Measurements from ENCODE around the gene SENP8.

The SENP8 gene

GRCh38 chr15:72153269-72154000 is 35.2 kb downstream of the SENP8 start:
- no peaks in the 10 kb centered on the region for H4K20me1 ChIP-seq (ENCODE audit: insufficient read depth, low read length, poor library complexity, severe bottlenecking)
- no peaks in the 10 kb centered on the region for H3F3A ChIP-seq (ENCODE audit: low read depth)
- H3K4me2 ChIP-seq (ENCODE audit: low read depth, low read length, poor library complexity, severe bottlenecking), result no peak overlapping the region
- H3K9me3 ChIP-seq (ENCODE audit: insufficient read depth, low read depth, low read length), result no peaks in the 10 kb centered on the region
- no peak overlapping the region for H3K9ac ChIP-seq (ENCODE audit: low read depth, low read length, poor library complexity, severe bottlenecking)
- H3K9me2 ChIP-seq (replicated peaks; ENCODE audit: low read depth, low read length), result no peaks in the 10 kb centered on the region
- H2AFZ ChIP-seq (ENCODE audit: low read length), result no peak overlapping the region
- H3K4me3 ChIP-seq (ENCODE audit: low read length, poor library complexity, severe bottlenecking), result no peak overlapping the region
- TF ChIP-seq CTCF (conservative IDR thresholded peaks at IDR 0.05; ENCODE audit: low read length) (no peak), EZH2phosphoT487 (IDR thresholded peaks at IDR 0.05; ENCODE audit: borderline replicate concordance) (no peak)
- peaks cover 4% of the 10 kb centered on the region for H3K4me1 ChIP-seq (ENCODE audit: insufficient read depth, low read length, poor library complexity, severe bottlenecking)
- H3K36me3 ChIP-seq (ENCODE audit: insufficient read depth, low read length), result no peaks in the 10 kb centered on the region
- H3K79me2 ChIP-seq (ENCODE audit: insufficient read depth, low read length), result no peaks in the 10 kb centered on the region
- H3K27me3 ChIP-seq (ENCODE audit: insufficient read depth, low read length, poor library complexity, severe bottlenecking), result no peaks in the 10 kb centered on the region

- Histone ChIP-seq H4K20me1 (ENCODE audit: insufficient read depth, low read length, poor library complexity, severe bottlenecking) (no peaks in the 10 kb centered on the region), H2AFZ (ENCODE audit: low read length) (no peak overlapping the region)
- TF ChIP-seq CTCF (conservative IDR thresholded peaks at IDR 0.05; ENCODE audit: low read length) (no peak), EZH2phosphoT487 (IDR thresholded peaks at IDR 0.05; ENCODE audit: borderline replicate concordance) (no peak)
These were observed 36.1 kb downstream of the SENP8 start for GRCh38 chr15:72154316-72154715.

GRCh38 chr15:72155003-72155621 is 36.9 kb downstream of the SENP8 start:
- Histone ChIP-seq H3K9me3 (ENCODE audit: insufficient read depth, low read depth, low read length) (no peaks in the 10 kb centered on the region), H3K9ac (ENCODE audit: low read depth, low read length, poor library complexity, severe bottlenecking) (no peak overlapping the region), H3K9me2 (replicated peaks; ENCODE audit: low read depth, low read length) (no peaks in the 10 kb centered on the region), H3K27me3 (ENCODE audit: insufficient read depth, low read length, poor library complexity, severe bottlenecking) (no peaks in the 10 kb centered on the region), H3K4me1 (ENCODE audit: insufficient read depth, low read length, poor library complexity, severe bottlenecking) (peaks cover 4% of the 10 kb centered on the region), H2AFZ (ENCODE audit: low read length) (no peak overlapping the region), H3K79me2 (ENCODE audit: insufficient read depth, low read length) (no peaks in the 10 kb centered on the region), H3F3A (ENCODE audit: low read depth) (no peaks in the 10 kb centered on the region), H3K4me3 (ENCODE audit: low read length, poor library complexity, severe bottlenecking) (no peak overlapping the region), H3K36me3 (ENCODE audit: insufficient read depth, low read length) (no peaks in the 10 kb centered on the region), H4K20me1 (ENCODE audit: insufficient read depth, low read length, poor library complexity, severe bottlenecking) (no peaks in the 10 kb centered on the region), H3K4me2 (ENCODE audit: low read depth, low read length, poor library complexity, severe bottlenecking) (no peak overlapping the region)
- TF ChIP-seq CTCF (conservative IDR thresholded peaks at IDR 0.05; ENCODE audit: low read length), result no peak

More at GRCh38 chr15:72154316-72154715, 36.1 kb downstream of the SENP8 start:
- Histone ChIP-seq H3K4me1 (ENCODE audit: insufficient read depth, low read length, poor library complexity, severe bottlenecking) (peaks cover 4% of the 10 kb centered on the region), H3K9ac (ENCODE audit: low read depth, low read length, poor library complexity, severe bottlenecking) (no peak overlapping the region), H3K36me3 (ENCODE audit: insufficient read depth, low read length) (no peaks in the 10 kb centered on the region), H3K9me3 (ENCODE audit: insufficient read depth, low read depth, low read length) (no peaks in the 10 kb centered on the region), H3K4me3 (ENCODE audit: low read length, poor library complexity, severe bottlenecking) (no peak overlapping the region), H3K79me2 (ENCODE audit: insufficient read depth, low read length) (no peaks in the 10 kb centered on the region), H3F3A (ENCODE audit: low read depth) (no peaks in the 10 kb centered on the region), H3K4me2 (ENCODE audit: low read depth, low read length, poor library complexity, severe bottlenecking) (no peak overlapping the region), H3K27me3 (ENCODE audit: insufficient read depth, low read length, poor library complexity, severe bottlenecking) (no peaks in the 10 kb centered on the region), H3K9me2 (replicated peaks; ENCODE audit: low read depth, low read length) (no peaks in the 10 kb centered on the region)

All from Loucy (cell line).